ENCODE results near the gene C19orf38.

The C19orf38 gene

GRCh38 chr19:10850631-10851030, 2.4 kb downstream of the C19orf38 start:
- Histone ChIP-seq H3K27me3 (ENCODE audit: insufficient read depth, poor library complexity, severe bottlenecking) (no peaks in the 10 kb centered on the region), H3K4me3 (replicated peaks; ENCODE audit: insufficient read depth, low read length) (no peak overlapping the region), H3K27ac (replicated peaks) (no peak overlapping the region)
- TF ChIP-seq POLR2AphosphoS5 (IDR thresholded peaks at IDR 0.05; ENCODE audit: low read depth), result no peak
- no peak for TF ChIP-seq SPI1 (IDR thresholded peaks at IDR 0.05; ENCODE audit: borderline replicate concordance, low read depth)
- TF ChIP-seq CTCF (IDR thresholded peaks at IDR 0.05; ENCODE audit: insufficient read depth, low read length), result no peak
- TF ChIP-seq GABPA (IDR thresholded peaks at IDR 0.05; ENCODE audit: low read depth), result no peak
- TF ChIP-seq, protein P1, sequence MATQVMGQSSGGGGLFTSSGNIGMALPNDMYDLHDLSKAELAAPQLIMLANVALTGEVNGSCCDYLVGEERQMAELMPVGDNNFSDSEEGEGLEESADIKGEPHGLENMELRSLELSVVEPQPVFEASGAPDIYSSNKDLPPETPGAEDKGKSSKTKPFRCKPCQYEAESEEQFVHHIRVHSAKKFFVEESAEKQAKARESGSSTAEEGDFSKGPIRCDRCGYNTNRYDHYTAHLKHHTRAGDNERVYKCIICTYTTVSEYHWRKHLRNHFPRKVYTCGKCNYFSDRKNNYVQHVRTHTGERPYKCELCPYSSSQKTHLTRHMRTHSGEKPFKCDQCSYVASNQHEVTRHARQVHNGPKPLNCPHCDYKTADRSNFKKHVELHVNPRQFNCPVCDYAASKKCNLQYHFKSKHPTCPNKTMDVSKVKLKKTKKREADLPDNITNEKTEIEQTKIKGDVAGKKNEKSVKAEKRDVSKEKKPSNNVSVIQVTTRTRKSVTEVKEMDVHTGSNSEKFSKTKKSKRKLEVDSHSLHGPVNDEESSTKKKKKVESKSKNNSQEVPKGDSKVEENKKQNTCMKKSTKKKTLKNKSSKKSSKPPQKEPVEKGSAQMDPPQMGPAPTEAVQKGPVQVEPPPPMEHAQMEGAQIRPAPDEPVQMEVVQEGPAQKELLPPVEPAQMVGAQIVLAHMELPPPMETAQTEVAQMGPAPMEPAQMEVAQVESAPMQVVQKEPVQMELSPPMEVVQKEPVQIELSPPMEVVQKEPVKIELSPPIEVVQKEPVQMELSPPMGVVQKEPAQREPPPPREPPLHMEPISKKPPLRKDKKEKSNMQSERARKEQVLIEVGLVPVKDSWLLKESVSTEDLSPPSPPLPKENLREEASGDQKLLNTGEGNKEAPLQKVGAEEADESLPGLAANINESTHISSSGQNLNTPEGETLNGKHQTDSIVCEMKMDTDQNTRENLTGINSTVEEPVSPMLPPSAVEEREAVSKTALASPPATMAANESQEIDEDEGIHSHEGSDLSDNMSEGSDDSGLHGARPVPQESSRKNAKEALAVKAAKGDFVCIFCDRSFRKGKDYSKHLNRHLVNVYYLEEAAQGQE (IDR thresholded peaks at IDR 0.05; ENCODE audit: insufficient replicate concordance, low read depth), result no peak
- DNase-seq (ENCODE audit: low read depth in 1 of 2, low spot score in 1 of 2), result no peak

DNA sequence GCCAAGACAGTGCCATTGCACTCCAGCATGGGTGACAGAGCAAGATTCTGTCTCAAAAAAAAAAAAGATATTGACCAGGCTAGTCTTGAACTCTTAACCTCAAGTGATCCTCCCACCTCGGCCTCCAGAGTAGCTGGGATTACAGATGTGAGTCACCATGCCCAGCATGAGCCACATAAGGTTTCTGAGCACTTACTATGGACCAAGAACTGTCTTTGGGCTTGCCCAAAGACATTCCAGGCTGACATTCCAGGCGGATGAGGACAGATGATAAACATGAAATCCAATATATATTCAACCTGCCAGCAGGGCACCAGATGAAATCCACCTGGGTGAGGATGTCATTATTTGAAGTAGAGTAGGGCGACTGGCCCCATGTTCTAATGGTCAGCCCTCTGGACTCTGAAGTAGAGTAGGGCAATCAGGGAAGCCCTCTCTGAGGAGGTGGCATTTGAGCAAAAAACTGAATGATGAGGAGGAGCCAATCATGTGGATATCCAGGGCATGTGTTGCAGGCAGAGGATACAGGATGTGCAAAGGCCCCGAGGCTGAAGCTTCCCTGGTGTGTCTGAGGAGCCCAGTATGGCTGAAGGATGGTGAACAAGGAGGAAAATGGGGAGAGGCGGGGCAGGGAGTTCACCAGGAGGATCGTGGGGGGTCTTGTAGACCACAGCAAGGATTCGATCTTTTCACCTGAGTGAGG, 4.0 kb downstream of the C19orf38 start:
- no peak overlapping the region for H3K4me3 ChIP-seq (replicated peaks; ENCODE audit: insufficient read depth, low read length)
- no peak overlapping the region for H3K27ac ChIP-seq (replicated peaks)
- DNase-seq (ENCODE audit: low read depth in 1 of 2, low spot score in 1 of 2), result no peak
- TF ChIP-seq SPI1 (IDR thresholded peaks at IDR 0.05; ENCODE audit: borderline replicate concordance, low read depth) (no peak), CTCF (IDR thresholded peaks at IDR 0.05; ENCODE audit: insufficient read depth, low read length) (no peak), GABPA (IDR thresholded peaks at IDR 0.05; ENCODE audit: low read depth) (no peak), POLR2AphosphoS5 (IDR thresholded peaks at IDR 0.05; ENCODE audit: low read depth) (no peak)
- TF ChIP-seq, protein P1 (IDR thresholded peaks at IDR 0.05; ENCODE audit: insufficient replicate concordance, low read depth), result no peak
- H3K27me3 ChIP-seq (ENCODE audit: insufficient read depth, poor library complexity, severe bottlenecking), result no peaks in the 10 kb centered on the region

- TF ChIP-seq CTCF (IDR thresholded peaks at IDR 0.05; ENCODE audit: insufficient read depth, low read length) (no peak), SPI1 (IDR thresholded peaks at IDR 0.05; ENCODE audit: borderline replicate concordance, low read depth) (no peak), POLR2AphosphoS5 (IDR thresholded peaks at IDR 0.05; ENCODE audit: low read depth) (no peak), GABPA (IDR thresholded peaks at IDR 0.05; ENCODE audit: low read depth) (no peak)
- TF ChIP-seq, protein P1 (IDR thresholded peaks at IDR 0.05; ENCODE audit: insufficient replicate concordance, low read depth), result no peak
- DNase-seq (ENCODE audit: low read depth in 1 of 2, low spot score in 1 of 2), result no peak
- Histone ChIP-seq H3K4me3 (replicated peaks; ENCODE audit: insufficient read depth, low read length) (no peak overlapping the region), H3K27me3 (ENCODE audit: insufficient read depth, poor library complexity, severe bottlenecking) (no peaks in the 10 kb centered on the region), H3K27ac (replicated peaks) (no peak overlapping the region)
Observed at GRCh38 chr19:10852941-10853340, 4.7 kb downstream of the C19orf38 start.

All from HL-60 (cell line).